Activated T-cell treated with anti-CD3 and anti-CD28 coated beads for 48 hours (primary cell): ENCODE data around the gene IFIT3.
"Not testable (repeated sequence)": the region's sequence is repeated elsewhere in the genome, so short reads cannot be mapped to it uniquely, and the experiment has no call there.

Source experiments
- DNase-seq: peaks from one replicate; pipeline ENCODE4 v3.0.0-alpha.2; 2020; ENCODE audit warnings: low read depth

IFIT3 gene

DNA sequence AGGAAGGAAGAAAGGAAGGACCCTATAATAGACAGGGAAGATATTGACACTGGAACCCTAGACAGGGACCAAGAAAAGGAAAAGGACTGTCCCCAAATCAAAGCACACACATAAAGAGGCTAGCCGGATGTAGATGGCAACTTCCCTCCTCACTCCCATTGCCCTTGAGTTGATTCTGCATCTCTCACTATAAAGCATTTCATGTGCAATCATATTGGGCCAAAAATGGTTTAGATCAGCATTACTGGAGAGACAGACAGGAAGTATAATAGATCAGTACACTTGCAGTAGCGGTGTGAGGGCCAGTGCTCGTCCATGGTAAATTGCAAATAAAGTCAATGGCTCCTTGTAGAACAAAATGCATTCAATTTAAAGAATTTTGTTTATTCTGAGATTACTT is 8.4 kb downstream of the IFIT3 start:
- no peak for DNase-seq

DNA sequence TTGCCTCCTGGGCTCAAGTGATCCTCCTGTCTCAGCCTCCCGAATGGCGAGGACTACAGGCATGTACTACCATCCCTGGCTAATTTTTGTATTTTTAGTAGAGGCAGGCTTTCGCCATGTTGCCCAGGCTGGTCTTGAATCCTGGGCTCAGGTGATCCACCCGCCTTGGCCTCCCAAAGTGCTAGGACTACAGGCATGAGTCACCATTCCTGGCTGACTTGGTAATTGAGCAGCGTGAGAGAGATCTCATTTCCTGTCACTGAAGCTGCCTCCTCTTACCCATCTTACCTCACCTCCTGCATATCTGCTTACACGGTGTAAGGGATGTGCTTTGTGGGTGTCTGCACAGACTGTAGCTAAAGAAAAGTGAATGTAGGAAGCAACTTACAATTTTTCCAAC is 9.7 kb downstream of the IFIT3 start:
- no peak for DNase-seq

DNA sequence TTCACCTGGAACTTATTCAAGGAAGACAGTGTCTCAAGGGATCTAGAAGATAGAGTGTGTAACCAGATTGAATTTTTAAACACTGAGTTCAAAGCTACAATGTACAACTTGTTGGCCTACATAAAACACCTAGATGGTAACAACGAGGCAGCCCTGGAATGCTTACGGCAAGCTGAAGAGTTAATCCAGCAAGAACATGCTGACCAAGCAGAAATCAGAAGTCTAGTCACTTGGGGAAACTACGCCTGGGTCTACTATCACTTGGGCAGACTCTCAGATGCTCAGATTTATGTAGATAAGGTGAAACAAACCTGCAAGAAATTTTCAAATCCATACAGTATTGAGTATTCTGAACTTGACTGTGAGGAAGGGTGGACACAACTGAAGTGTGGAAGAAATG is 10.9 kb downstream of the IFIT3 start:
- DNase-seq, result no peak

DNA sequence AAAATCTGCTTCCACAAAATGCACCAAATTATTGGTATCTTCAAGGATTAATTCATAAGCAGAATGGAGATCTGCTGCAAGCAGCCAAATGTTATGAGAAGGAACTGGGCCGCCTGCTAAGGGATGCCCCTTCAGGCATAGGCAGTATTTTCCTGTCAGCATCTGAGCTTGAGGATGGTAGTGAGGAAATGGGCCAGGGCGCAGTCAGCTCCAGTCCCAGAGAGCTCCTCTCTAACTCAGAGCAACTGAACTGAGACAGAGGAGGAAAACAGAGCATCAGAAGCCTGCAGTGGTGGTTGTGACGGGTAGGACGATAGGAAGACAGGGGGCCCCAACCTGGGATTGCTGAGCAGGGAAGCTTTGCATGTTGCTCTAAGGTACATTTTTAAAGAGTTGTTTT is 12.1 kb downstream of the IFIT3 start:
- DNase-seq, result no peak

DNA sequence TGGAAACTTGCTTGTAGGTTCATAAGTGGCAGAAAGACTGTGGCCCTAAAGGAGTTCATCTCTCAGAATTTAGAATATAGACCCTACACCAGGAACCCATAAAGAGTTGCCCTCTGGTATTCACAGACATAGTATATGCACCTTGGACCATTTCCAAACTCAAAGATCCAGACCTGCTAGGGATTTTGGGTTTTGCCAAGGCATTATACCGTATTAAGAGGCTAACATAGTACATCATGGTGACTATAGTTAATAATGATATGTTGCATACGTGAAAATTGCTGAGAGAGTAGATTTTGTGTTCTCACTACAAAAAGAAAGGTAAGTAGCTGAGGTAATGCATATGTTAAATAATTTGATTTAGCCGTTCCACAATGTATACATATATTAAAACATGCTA is 13.9 kb downstream of the IFIT3 start:
- no peak for DNase-seq

DNA sequence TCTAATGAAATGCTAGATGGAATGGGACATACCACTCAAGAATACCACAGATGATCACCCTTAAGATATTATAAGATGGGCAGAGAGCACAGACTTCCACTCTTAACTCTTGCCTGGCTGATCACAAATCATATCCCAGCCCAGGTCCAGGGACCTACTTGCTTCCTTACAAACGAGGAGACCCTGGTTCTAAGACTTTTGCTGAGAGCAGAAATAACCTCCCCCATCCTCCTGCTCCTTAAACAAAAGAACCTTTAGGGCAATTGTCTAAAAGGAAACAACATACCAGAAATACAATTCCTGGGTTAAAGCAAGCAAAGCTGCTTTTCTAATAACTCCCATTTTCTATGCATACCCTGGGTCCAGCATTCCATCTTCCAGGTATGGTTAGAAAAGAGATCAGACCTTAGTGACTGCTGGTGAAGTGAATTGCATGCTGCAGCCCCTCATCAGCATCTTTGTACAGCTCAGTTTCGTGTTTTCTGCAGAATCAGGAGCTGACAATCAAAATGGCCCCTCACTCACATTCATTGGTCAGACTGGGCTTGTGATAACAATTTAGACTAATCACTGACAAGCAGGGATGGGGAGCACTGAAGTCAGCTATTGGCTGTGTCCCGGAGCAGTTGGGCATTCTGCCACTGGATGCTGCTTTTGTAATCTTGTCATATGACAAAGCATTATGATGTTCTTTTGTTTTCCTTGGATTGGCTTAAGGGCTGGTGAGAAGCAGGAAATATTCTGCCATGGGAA is 14.6 kb downstream of the IFIT3 start:
- no peak for DNase-seq

DNA sequence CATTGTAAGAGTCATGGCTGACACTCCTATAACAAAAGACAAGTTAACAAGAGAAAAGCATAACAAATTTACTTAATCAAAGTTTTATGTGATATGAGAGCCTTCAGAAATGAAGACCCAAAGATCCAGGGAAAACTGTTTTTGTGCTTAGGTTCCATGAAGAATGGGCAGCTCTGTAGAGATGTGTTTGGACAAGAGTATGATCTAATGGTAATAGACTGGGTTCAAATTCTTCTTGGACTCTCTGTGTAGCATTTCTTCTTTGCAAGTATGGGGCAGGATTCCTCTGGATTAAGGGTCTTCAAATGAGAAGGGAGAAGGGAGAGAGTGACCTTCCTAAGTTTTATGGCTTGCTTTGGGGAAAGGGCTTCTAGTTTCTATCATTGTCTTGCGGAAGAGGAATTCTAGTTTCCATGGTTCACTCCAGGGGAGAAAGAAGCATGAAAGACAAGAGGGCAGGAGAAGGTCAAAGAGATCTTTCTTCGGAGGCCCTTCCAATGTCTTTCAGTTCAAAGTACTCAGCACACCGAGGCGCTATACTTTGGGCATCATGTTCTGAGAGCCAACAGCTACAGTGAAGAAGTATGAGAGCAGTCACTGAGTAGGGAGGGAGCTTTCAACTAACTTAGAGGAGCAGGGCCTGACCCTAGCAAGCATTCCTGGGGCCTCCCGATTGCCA is 15.4 kb downstream of the IFIT3 start:
- no peak for DNase-seq

DNA sequence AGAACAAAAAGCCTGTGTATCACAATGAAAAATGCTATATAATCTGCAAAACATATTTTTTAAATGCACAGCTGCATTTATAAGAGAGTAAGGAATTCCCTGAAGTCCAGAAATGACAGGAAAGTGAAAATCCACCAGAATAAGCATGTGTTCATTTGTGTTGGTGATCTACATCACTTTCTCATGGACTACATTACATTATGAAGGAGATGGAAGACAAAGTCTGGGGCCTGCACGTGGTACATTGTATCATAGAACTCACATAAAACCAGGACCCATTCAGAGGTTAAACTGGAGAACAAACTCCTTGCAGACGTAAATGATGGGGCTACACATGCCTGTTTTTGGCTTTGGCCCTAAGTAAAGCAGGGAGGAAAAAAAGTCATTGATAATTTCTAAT is 16.4 kb downstream of the IFIT3 start:
- no peak for DNase-seq

DNA sequence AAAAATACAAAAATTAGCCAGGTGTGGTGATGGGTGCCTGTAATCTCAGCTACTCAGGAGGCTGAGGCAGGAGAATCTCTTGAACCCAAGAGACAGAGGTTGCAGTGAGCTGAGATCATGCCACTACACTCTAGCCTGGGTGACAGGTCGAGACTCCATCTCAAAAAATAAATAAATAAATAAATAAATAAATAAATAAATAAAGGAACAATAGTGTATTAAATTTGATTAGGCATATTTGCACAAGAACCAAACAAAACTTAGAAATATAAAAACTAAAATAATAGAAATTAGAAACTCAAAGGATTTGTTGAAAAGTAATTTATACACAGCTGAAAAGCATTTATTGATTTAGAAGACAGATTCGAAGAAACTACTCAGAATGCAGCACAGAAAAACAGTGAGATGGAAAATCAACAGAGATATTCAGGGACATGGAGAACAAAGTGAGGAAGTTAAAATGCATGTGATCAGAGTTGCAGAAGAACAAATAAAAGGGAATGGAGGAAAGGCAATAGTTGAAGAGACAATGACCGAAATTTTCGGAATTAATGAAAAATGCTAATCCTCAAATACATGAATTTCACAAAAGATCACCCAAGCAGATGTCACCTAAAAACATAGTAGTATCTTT is 17.7 kb downstream of the IFIT3 start:
- no peak for DNase-seq

DNA sequence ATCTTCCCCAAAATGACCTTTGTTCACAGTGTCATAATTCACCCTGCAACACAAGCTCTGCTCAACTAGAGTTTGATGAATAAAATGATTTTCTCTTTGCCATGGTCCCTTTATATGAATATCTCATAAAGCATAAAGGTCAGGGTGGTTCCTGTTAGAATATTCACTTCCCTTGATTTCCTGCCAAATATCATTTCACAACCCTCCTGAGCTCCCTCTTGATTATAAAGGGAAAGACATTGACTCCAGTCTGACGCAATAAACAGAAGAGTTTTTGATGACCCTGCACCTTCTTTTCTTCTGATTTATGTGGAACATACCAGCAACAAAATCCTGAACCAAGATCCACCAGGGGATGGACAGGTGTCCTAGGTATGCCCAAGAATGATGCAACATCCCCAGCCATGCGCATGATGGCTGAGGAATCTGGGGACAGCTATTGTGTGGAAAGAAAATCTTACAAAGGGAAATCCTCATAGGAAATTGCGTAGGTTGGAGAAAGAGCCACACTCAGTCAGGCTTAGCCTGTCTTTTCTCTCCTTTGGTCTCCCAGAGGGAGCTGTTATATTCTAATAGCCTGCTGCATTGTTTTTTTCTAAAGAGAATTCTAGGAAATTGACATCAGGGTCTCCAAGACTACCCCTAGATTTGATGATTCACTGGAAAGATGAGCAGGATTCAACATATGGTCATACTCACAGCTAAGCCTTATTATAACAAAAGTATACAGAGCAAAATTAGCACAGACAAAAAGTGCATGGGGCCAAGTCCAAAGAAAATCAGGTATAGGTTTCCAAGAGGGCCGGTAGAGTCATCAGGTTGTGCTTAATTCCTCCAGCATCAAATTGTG is 18.8 kb downstream of the IFIT3 start:
- no peak for DNase-seq

DNA sequence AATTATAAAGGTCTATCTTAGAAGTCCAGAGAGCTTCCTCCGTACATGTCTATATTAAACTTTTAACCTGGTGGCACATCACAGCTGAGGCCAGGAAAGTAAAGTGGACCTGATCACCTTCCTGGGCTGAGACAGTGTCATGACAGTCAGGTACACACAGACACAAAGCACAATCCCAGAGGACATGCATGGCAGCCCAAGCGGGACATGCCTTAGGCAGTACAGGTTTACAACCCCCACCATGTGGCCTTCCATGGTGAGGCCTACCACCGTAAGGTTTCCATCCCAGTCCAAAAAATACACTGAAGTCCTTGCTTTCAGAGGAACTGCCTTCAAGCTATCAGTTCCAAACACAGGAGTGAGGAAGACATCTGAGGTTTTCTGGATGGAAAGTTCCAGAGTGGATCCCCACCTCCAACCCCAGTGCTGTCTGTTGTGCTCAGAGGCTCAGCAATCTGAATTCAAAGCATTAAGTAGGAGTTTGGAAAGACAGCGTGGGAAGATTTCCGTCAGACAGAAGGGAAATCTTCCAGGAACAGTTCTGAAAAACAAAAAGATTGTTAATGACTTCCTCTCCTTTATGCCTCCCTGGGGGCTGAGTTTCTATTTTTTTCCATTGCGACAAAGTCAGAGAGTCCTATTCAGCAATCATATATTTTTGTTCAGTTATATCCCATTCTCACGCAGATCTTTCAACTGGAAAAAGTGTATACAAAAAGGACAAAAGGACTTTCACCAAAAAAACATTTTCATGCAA is 20.1 kb downstream of the IFIT3 start:
- no peak for DNase-seq

DNA sequence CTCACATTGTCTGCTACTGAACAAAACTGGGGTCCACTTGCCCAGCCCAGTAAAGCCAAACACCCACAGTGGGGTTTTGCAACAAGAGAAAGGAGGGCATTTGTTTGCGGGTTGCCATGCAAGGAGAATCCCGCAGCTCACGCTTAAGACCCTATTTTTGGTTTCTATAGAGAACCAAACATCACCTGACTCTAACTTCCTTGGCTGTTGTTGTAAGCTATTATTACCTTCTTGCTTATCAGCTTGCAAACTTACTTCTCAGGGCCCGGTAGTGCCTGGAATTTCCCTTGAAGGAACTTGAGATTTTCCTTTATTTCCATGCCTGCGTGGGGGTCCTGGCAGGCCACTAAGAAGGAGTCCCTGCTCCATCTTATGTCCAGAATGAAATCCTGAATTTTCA is 20.7 kb downstream of the IFIT3 start:
- DNase-seq, result no peak

DNA sequence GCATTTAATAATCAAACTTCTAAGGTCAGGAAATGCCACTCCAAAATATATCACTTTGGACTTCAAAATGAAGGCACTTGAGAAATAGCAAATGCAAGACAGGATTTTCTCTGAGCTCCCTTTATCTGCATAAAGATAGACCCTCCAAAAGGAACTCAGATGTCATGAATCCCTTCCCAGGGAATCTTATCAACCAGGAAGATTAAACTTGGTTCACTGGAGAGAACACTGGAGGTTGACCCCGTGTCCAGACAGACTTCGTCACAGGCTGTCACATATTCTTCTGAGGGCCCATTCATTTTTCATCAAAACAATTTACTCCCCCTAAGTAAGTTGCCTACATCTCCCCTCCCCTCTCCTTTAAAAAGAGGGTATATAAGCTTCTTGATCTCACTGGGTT is 21.2 kb downstream of the IFIT3 start:
- DNase-seq, result no peak

DNA sequence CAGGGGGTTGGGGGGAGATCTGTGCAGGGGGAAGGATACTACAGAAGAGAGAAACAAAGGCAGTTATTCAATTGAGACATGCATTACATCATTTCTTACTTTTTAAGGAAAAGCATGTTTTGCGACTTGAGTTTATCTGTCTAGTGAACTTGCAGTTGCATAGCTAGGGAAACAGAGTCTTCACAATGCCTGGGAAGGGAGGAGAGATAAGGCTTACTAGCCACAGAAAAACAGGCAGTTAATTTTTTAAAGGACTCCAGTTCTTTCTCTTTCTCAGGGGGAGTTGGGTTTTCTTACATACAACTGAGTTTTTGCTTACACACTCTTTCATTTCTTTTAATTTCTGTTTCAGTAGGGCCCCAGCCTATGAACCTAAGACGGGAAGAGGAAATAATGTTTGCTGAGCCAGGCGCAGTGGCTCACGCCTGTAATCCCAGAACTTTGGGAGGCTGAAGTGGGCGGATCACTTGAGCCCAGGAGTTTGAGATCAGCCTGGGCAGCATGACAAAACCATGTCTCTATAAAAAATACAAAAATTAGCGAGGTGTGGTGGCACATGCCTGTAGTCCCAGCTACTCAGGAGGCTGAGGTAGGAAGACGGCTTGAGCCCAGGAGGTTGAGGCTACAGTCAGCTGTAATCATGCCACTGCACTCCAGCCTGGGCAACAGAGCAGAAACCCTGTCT is 23.0 kb downstream of the IFIT3 start:
- DNase-seq, result not testable (repeated sequence)

DNA sequence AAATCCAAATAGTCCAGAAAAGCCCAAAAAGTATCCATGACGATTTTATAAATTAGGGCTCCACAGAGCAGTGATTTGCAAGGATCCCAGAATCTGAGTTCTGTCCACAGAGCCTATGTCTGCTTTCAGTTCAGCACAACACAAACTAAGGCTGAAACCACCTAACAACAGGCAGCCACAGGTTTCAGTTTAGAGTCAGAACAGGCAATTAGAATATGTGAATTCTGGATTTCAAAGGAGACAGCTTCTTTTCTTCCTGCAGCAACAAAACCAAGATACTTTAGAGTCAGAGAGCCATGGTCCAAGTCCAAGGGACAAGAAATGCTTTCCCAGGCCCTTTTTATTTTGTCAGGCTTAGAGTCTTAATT is 23.6 kb downstream of the IFIT3 start:
- DNase-seq, result no peak

DNA sequence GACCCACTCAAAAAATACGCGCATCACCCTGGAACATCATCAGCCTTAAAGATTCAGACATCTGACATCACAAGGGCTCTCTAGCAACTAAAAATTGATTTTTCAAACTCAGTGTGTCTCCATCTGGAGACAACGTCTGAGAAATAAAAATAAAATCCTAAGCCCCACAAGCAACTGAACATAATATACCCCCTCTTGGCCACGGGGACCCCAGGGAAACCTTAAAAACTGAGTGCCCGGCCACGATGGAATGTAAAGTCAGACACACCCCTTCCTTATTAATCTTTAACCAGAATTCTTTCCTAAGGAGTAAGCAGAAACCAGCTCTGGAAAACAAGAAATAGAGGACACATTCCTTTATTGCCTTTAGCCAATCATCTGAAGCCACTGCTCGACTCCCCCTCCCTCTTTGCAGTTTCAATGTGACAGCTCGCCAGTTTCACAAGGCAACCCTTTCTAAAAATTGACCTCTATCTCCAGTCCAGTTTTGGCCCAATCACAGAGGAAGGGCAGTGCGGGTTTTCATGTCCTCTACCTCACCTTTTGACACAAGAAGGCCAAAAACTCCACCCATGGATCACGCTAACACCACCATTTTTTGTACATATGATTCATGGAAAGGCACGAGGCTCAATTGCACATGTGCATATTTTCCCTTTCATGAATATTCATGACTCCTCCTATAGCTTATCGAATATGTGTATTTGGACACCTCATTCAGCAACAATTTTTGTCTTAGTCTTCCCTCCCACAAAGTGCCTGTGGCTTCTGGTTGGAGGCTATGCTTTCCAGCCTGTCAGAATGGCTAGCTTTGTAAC is 24.2 kb downstream of the IFIT3 start:
- DNase-seq, result no peak

DNA sequence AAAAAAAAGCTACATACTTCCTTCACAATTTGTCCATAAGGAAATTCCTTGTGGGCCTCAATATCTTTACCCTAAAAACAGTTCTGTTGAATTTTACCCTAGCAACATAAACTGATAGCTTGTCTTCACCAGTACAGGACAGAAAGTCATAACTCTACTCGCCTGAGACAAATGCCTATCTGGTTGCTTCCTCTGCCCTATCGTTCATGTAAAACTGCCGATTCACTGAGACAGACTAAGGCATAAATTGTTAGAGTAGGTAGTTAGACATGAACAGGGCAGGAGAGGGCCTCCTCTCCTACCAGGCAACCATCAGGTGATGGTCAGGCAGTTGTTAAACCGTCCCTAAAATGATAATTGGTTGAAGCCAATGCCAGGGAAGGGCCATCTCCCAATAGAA is 25.0 kb downstream of the IFIT3 start:
- DNase-seq, result no peak

DNA sequence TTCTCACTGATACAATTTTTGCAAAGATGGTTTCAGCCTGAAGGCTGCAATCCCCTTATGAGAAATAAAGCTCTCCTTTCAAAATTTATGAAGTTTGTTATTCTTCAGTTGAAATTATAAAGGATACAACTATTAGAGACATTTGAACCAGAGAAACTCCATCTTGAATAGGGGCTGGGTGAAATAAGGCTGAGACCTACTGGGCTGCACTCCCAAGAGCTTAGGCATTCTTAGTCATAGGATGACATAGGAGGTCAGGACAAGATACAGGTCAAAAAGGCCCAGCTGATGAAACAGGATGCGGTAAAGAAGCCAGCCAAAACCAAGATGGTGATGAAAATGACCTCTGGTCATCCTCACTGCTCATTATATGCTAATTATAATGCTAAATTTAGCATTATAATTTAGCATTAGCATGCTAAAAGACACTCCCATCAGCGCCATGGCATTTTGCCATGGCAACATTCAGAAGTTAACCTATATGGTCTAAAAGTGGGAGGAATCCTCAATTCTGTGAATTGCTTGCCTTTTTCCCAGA is 27.7 kb downstream of the IFIT3 start:
- no peak for DNase-seq

DNA sequence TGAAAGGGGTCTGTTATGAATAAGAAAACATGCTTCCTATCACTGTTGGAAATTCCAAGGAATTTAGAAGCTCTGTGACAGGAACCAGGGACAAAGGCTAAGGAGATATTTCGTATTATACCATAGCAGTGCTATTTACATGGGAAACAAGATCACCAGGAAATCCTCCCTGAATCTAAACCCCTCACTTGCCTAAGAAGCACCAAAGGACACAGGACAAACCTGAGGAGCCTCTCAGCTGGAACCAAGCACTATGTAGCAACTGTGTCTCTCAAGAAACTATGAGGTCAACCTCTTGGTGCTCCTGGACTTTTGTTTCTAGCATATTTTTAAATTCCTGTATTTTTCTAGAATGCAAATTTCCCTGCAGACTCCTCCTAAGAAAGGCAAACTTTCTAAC is 29.3 kb downstream of the IFIT3 start:
- DNase-seq, result no peak

DNA sequence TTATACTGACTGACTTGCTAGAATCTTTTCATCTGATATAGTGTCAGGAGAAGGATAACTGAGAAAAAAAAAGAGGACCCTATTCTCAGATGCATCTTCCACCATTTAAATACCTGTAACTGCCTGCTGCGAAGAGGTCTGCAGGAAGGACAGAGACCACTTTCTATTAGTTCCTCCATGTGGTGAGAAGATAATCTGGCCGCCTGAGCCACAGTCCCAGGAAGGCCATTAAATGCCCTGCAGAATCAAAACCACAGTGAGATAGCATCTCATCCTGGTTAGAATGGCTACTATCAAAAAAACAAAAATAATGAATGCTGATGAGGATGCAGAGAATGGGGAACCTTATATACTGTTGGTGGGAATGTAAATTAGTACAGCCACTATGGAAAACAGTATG is 30.2 kb downstream of the IFIT3 start:
- no peak for DNase-seq
